Measurements from ENCODE around the gene KRT74. TPM values are rescaled to one million over a fixed set of nuclear protein-coding genes. Genes with fewer than 3 reads are reported as not detected.

The KRT74 gene
- total RNA-seq, 1 donor from 2014 or later: not detected

DNA sequence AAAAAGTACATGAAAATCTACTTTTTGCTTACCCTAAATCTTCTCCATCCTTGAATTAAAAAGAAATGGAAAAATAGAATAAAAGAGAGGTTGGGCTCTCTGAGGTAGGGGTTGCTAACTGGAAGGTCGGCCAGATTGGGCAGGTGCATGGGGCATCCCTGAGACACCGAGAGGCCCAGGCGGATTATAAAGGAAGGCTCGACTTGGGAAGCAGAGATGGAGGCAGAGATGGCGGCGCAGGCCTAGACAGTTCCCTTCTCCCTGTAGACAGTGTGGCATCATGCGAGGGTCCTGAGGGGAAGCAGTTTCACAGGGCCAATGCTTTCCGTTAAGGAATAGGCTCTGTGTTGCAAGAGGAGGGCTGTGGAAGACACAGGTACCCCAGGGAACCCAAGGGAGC is 3.7 kb upstream of the KRT74 start:
- no peaks in the 10 kb centered on the region for H3K36me3 Mint-ChIP-seq (ENCODE audit: insufficient read depth)
- no peak overlapping the region for H3K27ac Mint-ChIP-seq
- no peak overlapping the region for H3K4me3 Mint-ChIP-seq (ENCODE audit: low read depth)
- H3K4me1 Mint-ChIP-seq (ENCODE audit: low read depth): no peaks in the 10 kb centered on the region
- TF ChIP-seq CTCF (IDR thresholded peaks at IDR 0.05; ENCODE audit: unreplicated experiment): no peak
- no peak for DNase-seq (ENCODE audit: low spot score, unreplicated experiment)
- H3K9me3 Mint-ChIP-seq (ENCODE audit: low read depth): no peaks in the 10 kb centered on the region
- H3K27me3 Mint-ChIP-seq: peaks cover 53% of the 10 kb centered on the region

- no peaks in the 10 kb centered on the region for H3K36me3 Mint-ChIP-seq (ENCODE audit: insufficient read depth)
- no peak for TF ChIP-seq CTCF (IDR thresholded peaks at IDR 0.05; ENCODE audit: unreplicated experiment)
- H3K4me3 Mint-ChIP-seq (ENCODE audit: low read depth): no peak overlapping the region
- H3K27me3 Mint-ChIP-seq: peaks cover 48% of the 10 kb centered on the region
- H3K4me1 Mint-ChIP-seq (ENCODE audit: low read depth): no peaks in the 10 kb centered on the region
- no peak for DNase-seq (ENCODE audit: low spot score, unreplicated experiment)
- H3K27ac Mint-ChIP-seq: no peak overlapping the region
- no peaks in the 10 kb centered on the region for H3K9me3 Mint-ChIP-seq (ENCODE audit: low read depth)
Measured at GRCh38 chr12:52575948-52576347, 2.3 kb upstream of the KRT74 start.

DNA sequence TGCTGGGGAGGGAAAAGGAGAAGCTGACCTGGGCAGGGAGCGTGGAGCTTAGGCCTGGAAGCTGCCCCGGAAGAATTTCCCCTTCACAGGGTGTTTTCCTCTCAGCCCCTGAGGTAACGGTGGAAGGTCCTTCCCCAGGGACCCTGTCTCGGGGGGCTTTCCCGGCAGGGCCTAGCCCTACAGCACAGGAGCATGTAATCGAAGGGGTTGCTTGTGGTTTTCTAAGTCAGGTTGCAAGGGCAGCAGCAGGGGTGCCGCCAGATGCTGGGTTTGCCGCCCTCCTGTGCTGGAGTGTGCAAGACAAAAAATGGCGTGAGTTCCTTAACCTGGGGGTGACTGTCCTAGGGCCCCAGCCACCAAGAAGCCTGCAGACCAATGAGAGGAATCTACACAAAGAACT is 1.6 kb upstream of the KRT74 start:
- DNase-seq (ENCODE audit: low spot score, unreplicated experiment): no peak
- no peaks in the 10 kb centered on the region for H3K9me3 Mint-ChIP-seq (ENCODE audit: low read depth)
- H3K36me3 Mint-ChIP-seq (ENCODE audit: insufficient read depth): no peaks in the 10 kb centered on the region
- H3K27me3 Mint-ChIP-seq: peaks cover 48% of the 10 kb centered on the region
- H3K4me3 Mint-ChIP-seq (ENCODE audit: low read depth): no peak overlapping the region
- TF ChIP-seq CTCF (IDR thresholded peaks at IDR 0.05; ENCODE audit: unreplicated experiment): no peak
- no peak overlapping the region for H3K27ac Mint-ChIP-seq
- H3K4me1 Mint-ChIP-seq (ENCODE audit: low read depth): no peaks in the 10 kb centered on the region

DNA sequence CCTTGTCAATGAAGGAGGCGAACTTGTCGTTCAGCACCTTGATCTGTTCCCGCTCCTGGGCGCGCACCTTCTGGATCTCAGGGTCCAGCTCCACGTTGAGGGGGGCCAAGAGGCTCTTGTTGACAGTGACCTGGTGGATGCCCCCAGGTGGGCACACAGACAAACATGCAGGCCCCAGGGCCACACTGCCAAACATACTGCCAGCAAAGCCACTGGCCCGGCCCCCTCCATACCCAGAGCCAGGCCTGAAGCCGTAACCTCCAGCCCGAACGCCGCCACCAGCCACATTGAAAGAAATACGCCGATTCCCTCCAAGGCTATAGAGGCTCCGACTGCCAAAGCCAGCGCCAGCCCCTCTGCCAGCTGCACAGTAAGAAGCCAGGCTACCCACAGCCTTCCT is 337 bp downstream of the KRT74 start:
- no peaks in the 10 kb centered on the region for H3K36me3 Mint-ChIP-seq (ENCODE audit: insufficient read depth)
- DNase-seq (ENCODE audit: low spot score, unreplicated experiment): no peak
- no peaks in the 10 kb centered on the region for H3K9me3 Mint-ChIP-seq (ENCODE audit: low read depth)
- no peak overlapping the region for H3K4me3 Mint-ChIP-seq (ENCODE audit: low read depth)
- H3K27me3 Mint-ChIP-seq: peaks cover 42% of the 10 kb centered on the region
- H3K4me1 Mint-ChIP-seq (ENCODE audit: low read depth): no peaks in the 10 kb centered on the region
- TF ChIP-seq CTCF (IDR thresholded peaks at IDR 0.05; ENCODE audit: unreplicated experiment): no peak
- no peak overlapping the region for H3K27ac Mint-ChIP-seq

DNA sequence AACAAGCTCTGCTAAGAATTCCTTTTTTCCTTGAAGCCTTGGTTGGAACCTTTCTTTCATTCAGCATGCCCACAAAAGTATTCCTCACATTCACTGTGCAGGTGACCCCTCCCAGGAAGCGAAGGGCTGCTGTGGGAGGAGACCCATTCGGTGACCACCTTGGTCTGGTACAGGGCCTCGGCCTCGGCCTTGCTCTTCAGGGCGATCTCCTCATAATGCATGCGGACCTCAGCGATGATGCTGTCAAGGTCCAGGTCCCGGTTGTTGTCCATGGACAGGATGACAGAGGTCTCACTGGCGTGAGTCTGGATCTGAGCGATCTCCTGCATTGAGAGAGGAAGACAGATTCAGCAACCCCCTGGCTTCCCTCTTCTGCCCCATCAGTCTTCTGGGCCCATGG is 3.1 kb downstream of the KRT74 start:
- Mint-ChIP-seq H3K27me3 (peaks cover 47% of the 10 kb centered on the region), H3K27ac (no peak overlapping the region), H3K36me3 (ENCODE audit: insufficient read depth) (no peaks in the 10 kb centered on the region), H3K4me3 (ENCODE audit: low read depth) (no peak overlapping the region), H3K4me1 (ENCODE audit: low read depth) (no peaks in the 10 kb centered on the region), H3K9me3 (ENCODE audit: low read depth) (no peaks in the 10 kb centered on the region)
- no peak for TF ChIP-seq CTCF (IDR thresholded peaks at IDR 0.05; ENCODE audit: unreplicated experiment)
- DNase-seq (ENCODE audit: low spot score, unreplicated experiment): no peak

Measured in progenitor cell of endocrine pancreas (in vitro differentiated cells).